Activated naive CD8-positive, alpha-beta T cell treated with anti-CD3 and anti-CD28 coated beads, Interleukin-2, amount 50 U/mL, for 16 hours (primary cell): ENCODE results near the gene ARPC2.
"Not testable (repeated sequence)": the region's sequence is repeated elsewhere in the genome, so short reads cannot be mapped to it uniquely, and the experiment has no call there.

ENCODE experiments used
- DNase-seq: peaks from one replicate; pipeline ENCODE4 v3.0.0-alpha.2; 2020; ENCODE audit warnings: low read depth, low spot score

The ARPC2 gene

GRCh38 chr2:218271487-218271797 lies 54.5 kb downstream of the ARPC2 start:
- no peak for DNase-seq

- DNase-seq = no peak
These were observed 55.0 kb downstream of the ARPC2 start for GRCh38 chr2:218271865-218272530.

- DNase-seq = peak; percentile 42
These were observed 55.7 kb downstream of the ARPC2 start for GRCh38 chr2:218272531-218273212.

GRCh38 chr2:218273214-218273907 lies 56.4 kb downstream of the ARPC2 start:
- not testable (repeated sequence) for DNase-seq

- DNase-seq = no peak
These were observed 56.9 kb downstream of the ARPC2 start for GRCh38 chr2:218273908-218274249.

- no peak for DNase-seq
These were observed 57.6 kb downstream of the ARPC2 start for GRCh38 chr2:218274586-218274985.

- no peak for DNase-seq
These were observed 58.5 kb downstream of the ARPC2 start for GRCh38 chr2:218275371-218276072.

GRCh38 chr2:218276986-218277755 lies 60.2 kb downstream of the ARPC2 start:
- DNase-seq = no peak

GRCh38 chr2:218277921-218278320 lies 60.9 kb downstream of the ARPC2 start:
- no peak for DNase-seq

- no peak for DNase-seq
These were observed 61.8 kb downstream of the ARPC2 start for GRCh38 chr2:218278531-218279360.

- no peak for DNase-seq
These were observed 63.4 kb downstream of the ARPC2 start for GRCh38 chr2:218280260-218280870.

GRCh38 chr2:218281449-218281848 lies 64.5 kb downstream of the ARPC2 start:
- no peak for DNase-seq

- no peak for DNase-seq
These were observed 65.4 kb downstream of the ARPC2 start for GRCh38 chr2:218282173-218282991.

- no peak for DNase-seq
These were observed 67.3 kb downstream of the ARPC2 start for GRCh38 chr2:218284106-218284811.

GRCh38 chr2:218285604-218286003 lies 68.6 kb downstream of the ARPC2 start:
- no peak for DNase-seq

GRCh38 chr2:218286570-218287459 lies 69.8 kb downstream of the ARPC2 start:
- peak; percentile 48 for DNase-seq

- DNase-seq = no peak
These were observed 72.8 kb downstream of the ARPC2 start for GRCh38 chr2:218289639-218290315.
